HL-60/S4 (cell line): Measurements from ENCODE around the gene RABEP1.

ENCODE experiments used
- in situ Hi-C: fragments of 300-500 bp; cut with MboI; formaldehyde crosslinking; loops from 2 replicates; pipeline ENCODE4 v1.14.3; 2022; ENCODE audit warnings: low sequenced_read_pairs

RABEP1 gene

DNA sequence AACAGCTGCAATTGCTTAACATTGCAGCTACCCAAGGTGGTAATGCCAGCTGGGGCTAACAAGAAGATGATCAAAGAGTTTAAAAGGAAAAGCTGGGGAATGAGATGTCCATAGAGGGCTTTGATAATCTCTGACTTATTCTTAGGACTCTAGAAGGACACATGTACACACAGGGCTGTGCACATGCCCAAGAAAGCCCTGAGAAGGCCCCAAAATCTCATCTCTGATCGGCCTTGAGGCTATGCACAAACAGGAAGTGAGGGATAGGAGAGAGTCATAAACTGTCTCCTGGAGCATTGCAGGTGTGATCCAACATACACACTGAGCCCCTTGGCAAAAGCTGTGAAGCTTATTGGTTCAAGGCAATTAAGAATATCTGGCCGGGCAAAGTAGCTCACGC, 17.2 kb upstream of the RABEP1 start:
- in situ Hi-C loops = no loop called here

DNA sequence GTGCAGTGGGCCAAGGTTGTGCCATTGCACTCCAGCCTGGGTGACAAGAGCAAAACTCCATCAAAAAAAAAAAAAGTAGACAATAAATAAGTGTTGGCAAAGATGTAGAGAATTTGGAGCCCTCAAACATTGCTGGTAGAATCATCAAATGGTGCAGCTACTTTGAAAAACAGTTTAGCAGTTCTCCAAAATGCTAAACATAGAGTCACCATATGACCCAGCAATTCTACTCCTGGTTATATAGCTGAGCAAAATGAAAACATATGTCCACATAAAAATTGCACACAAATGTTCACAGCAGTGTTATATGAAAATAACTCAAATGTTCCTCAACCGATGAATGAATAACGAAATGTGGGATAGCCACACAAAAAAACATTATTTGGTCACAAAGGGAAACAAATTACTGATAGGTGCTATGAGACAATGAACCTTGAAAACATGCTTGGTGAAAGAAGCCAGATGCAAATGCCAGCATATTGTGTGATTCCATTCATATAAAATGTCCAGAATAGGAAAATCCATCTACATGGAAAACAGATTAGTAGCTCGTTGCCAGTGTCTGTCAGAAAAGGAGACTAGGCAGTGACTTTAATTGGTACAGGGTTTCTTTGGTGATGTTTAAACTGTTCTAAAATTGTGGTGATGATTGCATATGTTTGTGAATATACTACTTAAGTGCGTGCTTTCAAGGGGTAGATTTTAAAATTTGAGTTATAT, 12.7 kb upstream of the RABEP1 start:
- in situ Hi-C loops = no loop called here

DNA sequence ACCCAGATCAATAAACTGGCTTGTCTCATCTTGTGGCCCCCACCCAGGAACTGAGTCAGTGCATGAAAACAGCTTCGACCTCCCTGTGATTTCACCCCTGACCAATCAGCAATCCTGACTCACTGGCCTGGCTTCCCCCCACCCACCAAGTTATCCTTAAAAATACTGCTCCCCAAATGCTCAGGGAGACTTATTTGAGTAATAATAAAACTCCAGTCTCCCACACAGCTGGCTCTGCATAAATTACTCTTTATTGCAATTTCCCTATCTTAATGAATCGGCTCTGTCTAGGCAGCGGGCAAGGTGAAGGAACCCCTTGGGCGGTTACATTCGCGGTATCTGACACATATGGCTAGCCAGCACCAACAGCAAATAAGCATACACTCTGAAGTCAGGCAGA, 9.8 kb upstream of the RABEP1 start:
- in situ Hi-C loops = no loop called here

DNA sequence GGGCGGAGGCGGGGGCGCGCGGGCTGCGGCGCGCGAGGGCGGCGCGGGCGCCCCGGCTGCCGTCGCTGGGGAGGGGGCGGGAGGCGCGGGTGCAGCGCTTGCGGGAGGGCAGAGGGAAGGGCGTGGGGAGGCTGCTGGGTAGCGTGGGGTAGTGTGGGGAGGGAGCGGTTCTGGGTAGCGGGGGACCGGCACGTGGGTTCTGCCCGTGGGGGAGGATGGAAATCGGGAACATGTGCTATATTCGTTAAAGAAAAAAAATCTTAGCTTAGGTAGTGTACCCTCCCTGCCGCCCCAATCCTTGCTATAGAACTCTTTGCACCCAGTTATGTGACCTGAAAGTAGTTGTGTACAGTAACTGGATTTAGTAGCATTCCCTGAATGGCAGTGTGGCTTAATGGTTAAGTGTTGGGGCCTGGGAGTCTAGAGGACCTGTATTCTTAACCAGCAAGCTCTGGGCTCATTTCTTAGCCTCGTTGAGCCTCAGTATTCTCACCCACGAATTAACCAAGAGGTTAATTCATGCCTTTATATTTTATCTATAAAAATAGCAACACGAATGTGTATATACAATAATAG, 646 bp downstream of the RABEP1 start:
- in situ Hi-C loops = no loop called here

DNA sequence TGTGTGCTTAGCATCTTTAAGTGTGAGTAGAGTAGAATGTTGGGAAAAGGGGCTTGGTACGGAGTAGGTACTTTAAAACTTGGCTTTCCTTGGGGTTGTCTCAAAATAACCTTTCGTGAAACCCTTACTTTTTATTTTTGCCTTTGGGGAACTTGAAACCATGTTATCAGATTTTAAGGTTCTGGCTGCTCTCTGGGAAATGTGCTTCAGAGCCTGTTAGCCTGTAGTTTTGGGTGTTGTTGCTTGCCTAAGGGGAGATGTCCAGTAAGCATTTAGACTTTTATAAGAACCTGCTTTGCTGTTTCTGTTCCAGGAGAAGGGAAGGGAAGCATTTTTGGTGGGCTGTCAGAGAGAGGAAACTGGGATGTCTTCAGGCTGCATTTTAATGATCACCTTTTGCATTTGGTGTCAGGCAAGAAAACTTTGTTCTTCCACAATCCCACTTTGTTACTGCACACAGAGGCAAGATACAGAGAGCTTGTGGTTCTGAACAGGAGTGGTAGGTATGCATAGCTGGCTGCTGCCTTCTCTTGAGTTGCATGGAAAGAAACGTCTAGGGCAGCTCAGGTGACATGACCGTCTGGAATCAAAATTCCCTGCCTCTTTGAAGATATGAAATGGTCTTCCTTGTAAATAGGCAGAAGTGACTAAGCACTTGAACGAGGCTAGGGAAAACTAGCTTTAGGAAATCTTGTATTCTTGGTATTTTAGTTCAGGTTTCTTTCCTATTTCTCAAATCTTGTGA, 1.7 kb downstream of the RABEP1 start:
- in situ Hi-C loops = no loop called here

DNA sequence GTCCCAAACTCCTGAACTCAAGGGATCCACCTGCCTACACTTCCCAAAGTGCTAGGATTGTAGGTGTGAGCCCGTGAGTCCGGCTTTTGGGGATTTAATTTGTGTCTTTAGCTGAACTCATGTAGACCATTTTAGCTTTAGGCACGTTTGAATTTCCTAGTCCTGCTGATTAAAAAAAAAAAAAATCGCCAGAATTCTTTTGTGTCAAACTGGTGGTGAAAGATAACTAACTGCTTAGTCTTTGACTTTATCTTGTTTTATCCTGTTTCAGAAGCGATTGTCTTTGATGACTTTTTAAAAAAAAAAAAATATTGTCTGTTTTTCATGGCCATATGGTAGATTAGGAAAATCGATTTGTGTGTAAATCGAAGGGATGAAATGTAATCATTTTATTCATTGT, 2.6 kb downstream of the RABEP1 start:
- in situ Hi-C loops = no loop called here

DNA sequence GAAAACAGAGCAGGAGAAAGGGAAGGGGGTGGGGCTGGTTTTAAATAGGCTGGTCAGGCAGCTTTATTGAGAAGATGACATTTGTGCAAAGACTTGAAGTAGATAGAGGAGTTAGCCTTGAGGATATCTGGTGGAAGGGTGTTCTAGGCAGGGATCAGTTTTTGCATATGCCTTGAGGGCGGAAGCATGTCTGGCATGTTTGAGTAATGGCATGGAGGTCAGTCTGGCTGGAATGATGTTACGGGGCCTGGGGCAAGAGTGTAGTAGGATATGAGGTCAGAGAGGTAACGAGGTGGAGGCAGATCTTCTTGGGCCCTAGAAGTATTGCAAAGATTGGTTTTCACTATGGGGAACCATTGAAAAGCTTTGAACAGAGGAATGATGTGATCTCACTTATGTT, 4.8 kb downstream of the RABEP1 start:
- in situ Hi-C loops = no loop called here

DNA sequence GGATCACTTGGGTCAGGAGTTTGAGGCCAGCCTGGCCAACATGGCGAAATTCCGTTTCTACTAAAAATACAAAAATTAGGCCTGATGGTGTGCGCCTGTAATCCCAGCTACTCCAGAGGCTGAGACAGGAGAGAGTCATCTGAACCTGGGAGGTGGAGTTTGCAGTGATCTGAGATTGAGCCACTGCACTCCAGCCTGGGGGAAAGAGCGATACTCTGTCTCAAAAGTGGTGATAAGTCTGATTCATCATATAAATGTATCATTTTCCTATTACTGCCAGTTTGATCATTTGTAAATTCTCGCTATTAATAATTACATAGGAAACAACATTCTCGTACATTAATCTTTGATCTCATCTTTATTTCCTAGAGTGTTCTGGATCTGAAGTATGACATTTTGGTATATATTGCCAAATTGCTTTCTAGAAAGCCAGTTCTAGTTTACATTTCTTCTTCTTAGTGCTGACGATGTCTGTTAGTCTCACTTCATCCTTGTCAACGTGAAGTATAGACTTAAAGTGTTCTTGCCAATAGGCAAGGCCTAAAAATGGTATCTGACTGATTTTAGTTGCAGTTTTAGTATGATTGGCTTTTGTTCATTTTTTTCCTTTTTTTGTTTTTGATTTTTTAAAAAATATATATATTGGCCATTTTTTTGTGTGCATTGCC, 9.7 kb downstream of the RABEP1 start:
- in situ Hi-C loops = no loop called here

DNA sequence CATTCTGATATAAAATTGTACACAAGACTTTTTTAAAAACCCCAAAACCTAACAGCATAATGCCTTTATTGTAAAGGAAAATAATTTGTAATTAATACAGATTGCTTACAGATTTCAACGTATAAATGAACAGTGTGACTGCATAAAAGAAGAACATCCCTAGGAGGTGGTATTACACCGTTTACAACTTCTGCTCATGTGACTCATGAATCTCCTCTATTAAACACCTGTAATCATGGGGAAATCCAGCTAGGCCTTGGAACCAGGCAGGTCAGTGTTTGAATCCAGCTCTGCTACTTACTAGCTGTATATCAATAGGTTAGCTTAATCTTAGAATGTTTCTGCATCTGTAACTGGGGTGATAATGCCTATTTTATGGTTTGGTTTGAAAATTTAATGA, 15.2 kb downstream of the RABEP1 start:
- in situ Hi-C loops = no loop called here

DNA sequence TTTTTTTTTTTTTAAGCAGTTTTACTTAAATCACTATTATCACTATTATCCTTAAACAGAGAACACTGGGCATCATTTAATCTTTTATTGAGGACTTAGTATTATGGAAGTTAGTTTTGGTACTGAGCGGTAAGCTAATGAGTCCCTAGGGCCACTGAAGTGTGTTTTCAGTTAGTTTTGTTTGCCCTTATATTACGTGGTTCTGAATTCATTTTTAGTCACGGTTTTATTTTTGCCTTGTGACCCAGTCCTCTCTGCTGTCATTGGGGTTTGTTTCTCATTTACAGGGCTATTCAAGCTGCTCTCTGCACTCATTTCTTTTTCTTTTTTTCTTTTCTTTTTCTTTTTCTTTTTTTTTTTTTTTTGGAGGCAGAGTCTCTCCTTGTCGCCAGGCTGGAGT, 17.3 kb downstream of the RABEP1 start:
- in situ Hi-C loops = no loop called here

DNA sequence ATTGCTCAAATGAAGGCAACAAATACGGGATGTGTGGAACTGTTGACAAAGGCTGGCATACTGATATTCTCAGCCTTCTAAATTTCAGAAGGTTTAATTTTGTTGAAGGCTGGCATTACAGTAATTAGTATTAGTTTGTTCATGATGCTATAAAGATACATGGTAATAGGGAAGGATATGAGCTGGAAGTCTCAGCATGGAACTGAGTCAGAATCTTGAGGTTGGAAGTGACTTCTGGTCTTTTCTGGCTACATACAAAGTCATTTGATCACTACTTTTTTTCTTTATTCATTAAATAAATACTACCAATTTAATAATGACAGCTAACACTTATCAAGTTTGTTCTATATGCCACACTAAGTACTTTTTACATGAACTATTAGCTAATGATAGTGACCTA, 22.6 kb downstream of the RABEP1 start:
- in situ Hi-C loops = no loop called here

DNA sequence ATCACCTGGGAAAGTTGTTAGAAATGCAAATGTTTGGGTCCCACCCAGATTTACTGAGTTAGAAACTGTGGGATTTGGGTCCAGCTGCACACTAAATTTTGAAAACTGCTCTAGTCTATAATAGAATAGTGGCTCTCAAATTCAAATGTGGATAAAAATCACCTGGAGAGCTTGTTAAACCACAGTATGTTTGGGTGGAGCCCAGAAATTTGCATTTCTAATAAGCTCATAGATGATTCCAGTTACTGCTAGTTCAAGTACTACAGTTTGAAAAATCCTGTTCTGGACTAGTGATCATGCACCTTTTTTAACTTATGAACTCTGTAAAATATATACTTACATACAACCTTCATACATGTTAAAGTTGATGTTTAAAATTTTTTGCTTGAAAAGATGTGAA, 27.8 kb downstream of the RABEP1 start:
- in situ Hi-C loops = no loop called here

DNA sequence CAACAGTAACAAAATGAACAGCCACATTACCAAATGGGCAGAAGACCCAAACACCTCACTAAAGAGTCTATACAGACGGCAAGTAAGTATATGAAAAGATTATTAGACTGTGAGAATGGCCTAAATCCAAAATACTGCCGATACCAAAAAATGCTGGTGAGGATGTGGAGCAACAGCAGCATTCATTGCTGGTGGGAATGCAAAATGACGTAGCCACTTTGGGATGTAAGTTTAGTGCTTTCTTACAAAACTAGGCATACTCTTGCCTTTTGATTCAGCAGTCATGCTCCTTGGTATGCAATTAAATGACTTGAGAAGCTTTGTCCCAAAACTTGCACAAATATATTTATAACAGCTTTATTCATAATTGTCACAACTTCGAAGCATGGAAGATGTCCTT, 43.8 kb downstream of the RABEP1 start:
- in situ Hi-C loops = no loop called here

DNA sequence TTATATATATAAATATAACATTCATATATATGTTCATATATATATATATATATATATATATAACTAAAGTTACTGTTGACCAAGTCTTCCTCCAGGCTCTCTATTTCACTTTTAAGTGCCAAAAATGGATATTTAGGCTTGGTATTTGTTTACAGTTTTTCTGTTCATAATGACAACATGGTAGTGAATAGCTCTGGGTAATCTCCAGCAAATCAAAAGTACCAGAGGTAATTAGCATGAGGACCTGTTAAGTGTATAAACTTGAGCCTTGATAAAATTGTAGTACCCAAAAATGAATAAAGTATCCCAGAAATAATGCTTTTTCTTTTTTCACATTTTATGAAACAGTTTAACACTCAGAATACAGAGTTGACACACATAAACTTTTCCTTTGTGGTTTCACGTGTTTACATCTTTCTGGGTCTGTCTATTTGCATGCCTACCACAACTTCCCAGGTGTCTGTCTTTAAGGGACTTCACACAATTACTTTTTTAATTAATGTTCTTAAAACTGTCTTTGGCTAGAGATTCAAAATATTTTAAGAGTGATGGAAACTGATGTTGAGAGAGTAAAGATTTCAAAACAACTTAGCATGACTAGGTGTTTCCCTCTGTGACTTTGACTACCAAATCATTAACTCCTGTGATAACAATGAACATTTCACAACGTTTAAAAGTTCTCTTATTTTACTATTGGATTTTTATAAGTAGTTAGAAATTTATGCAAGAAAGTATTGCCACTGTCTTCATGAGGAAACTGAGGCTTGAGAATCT, 47.9 kb downstream of the RABEP1 start:
- in situ Hi-C loops = no loop called here

DNA sequence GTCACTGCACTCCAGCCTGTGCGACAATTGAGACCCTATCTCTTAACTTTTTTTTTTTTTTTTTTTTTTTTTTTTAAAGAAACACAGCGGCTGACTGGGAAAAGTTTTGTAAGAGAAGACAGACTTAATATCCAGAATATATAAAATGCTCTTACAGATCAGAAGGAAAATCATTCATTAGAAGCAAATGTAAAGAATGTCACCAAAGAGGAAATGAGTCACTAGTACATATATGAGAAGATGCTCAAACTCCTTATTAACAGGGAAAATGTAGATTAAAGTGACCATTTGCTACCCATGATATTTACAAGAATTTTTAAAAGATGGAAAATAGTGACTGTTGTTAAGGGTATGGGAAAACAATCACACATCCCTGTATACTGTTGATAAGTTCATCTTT, 48.9 kb downstream of the RABEP1 start:
- in situ Hi-C loops = no loop called here

DNA sequence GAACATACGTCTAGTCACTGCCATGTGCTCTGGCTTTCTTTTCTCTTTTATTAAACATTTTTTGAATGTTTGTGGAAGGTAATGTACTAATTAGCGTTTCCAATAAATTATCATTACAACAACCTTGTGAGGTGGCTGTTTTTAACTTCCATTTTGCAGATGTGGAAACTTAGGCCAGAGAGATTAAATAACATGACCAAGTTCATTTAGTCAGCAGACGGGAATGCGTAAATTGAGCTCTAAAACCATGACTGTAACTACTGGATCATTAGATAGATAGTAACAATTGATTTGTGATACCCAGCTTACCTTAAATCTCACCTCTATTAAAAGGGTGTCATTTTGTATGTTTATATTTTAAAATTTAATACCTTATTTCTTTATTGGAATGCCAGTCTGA, 49.4 kb downstream of the RABEP1 start:
- in situ Hi-C loops = no loop called here

DNA sequence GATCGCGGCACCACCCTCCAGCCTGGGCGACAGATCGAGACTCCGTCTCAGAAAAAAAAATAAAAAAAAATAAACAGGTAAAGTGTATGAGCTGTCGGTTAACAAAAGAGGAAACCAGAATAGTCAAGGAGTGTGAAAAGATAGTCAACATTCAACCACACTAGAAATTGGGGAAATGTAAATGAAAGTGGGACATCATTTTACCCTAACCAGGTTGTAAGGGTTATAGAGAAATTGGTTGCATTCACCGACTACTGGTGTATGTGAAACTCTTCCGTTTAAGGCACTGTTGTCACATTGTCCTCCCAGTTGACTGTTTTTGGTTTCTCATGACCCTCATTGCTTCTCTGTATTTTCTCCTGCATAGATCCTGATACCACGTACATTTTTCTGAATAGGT, 62.8 kb downstream of the RABEP1 start:
- in situ Hi-C loops = no loop called here

DNA sequence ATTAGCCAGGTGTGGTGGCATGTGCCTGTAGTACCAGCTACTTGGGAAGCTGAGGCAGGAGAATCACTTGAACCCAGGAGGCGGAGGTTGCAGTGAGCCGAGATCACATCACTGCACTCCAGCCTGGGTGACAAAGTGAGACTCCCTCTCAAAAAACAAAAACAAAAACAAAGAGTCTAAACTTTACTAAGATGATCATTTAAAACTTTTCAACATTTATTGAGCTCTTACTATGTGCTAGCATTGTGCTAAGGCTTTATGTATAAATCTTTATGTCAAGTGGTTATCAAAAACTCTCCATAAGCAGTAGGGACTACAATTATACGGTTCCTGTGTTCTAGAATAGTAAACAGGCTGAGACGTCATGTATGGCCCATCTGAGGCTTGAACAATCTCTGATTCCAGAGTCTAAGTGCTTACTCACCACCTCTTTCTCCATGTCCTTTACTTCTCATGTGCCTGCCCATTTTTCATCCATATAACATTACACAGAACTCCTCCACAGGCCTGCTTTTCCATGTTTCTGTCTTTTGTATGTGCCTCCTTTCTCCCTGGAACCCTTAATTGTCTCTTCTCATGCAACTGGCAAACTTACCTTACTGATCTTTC, 70.7 kb downstream of the RABEP1 start:
- in situ Hi-C loops = no loop called here

DNA sequence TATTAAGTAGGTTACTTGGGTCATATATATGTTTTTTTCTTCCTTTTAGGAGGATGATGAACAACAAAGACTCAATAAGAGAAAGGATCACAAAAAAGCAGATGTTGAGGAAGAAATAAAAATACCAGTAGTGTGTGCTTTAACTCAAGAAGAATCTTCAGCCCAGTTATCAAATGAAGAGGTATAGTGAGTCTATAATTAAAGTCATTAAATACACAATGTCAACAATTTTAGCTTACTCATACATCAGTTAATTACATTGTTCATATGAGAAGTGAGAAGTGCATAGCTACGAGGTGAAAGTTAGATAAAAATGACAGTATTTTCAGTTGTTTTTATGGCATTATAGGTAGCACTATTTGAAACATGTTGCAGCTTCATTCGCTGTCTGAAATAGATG, 72.2 kb downstream of the RABEP1 start:
- in situ Hi-C loops = no loop called here

DNA sequence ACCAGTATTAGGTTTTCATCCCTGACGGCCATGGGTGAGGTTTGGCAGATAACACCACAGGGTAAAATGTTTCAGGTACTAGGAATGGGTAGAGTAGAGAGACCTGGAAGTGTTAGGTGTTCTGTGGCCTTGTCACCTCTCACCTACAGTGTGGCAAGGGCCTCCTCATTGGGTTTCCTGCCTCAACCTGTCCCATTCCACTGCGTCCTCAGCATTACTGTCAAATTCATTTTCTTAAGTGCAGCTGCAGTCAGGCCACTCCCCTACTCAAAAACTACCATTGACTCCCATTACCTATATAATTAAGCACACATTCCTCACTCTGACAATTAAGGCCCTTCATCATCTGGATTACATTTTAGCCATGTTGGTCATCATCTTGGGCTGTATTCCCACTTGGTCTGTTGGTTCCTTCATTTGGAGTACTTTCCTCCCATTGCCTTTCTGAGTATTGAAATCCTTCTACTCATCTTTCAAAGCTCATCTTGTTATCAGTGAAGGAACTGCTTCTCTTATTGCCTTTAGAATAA, 72.9 kb downstream of the RABEP1 start:
- in situ Hi-C loops = no loop called here
